GM12892 (cell line): ENCODE results near the gene OGFOD3.

ENCODE experiments used
- POLR2A ChIP-seq: IDR thresholded peaks from 2 replicates; pipeline ENCODE4 v1.6.1; 2011; ENCODE audit warnings: low read depth, low read length, control low read depth
- POLR2AphosphoS5 ChIP-seq: IDR thresholded peaks from 2 replicates; pipeline ENCODE4 v1.6.1; 2011; ENCODE audit warnings: low read depth, low read length, control low read depth

GRCh38 chr17:82365606-82366295 lies 52.6 kb downstream of the OGFOD3 start:
- TF ChIP-seq POLR2A (no peak), POLR2AphosphoS5 (no peak)
